ENCODE results near the gene DNAH2. TPM values are rescaled to one million over a fixed set of nuclear protein-coding genes. Genes with fewer than 3 reads are reported as not detected.

The DNAH2 gene
- total and polyA plus RNA-seq, 9 of the 15 experiments (the other 6 are each of a cell fraction or from before 2014, with no cell fraction given): 0.03 TPM; not detected in 8

DNA sequence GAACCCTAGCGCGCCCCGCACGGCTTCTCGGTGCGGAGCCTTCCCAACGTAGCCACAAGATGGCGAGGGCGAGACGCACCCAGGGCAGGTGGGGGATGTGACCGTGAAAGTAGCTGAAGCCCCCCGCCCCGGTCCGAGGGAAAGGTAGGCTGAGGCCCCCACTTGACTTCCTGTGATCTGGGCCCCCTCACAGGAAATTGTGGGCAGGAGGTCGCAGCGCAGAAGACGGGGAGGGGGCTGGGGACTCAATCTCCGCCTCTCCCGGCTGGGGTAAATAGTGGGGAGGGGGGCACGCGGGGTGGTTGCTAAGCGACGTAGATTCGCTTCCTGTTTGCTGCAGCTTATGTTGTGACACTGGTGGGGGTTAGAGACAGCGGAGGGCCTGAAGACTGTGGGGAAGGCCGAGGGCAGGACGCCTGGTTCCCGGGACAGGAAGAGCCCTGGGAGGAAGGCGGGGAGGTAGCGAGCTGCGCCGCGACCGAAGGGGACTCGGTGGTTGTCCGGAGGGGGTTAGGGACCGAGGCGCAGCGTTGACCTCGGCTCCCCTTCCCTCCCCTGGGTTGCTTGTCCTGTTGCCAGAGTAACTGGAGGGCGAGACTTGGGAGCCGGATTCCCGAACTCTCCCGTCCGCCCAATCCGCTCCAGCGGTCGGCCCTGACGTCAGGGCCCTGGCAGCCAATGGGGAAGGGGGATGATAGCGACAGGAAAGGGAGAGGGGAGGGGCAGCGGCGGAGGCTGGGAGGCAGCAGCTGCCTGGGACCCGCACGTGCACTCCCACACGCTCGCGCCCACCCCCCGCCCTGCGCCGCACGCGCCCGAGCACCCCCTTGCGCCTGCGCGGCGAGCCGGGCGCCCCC, 117.6 kb downstream of the DNAH2 start (continued):
- TF ChIP-seq, protein P1, sequence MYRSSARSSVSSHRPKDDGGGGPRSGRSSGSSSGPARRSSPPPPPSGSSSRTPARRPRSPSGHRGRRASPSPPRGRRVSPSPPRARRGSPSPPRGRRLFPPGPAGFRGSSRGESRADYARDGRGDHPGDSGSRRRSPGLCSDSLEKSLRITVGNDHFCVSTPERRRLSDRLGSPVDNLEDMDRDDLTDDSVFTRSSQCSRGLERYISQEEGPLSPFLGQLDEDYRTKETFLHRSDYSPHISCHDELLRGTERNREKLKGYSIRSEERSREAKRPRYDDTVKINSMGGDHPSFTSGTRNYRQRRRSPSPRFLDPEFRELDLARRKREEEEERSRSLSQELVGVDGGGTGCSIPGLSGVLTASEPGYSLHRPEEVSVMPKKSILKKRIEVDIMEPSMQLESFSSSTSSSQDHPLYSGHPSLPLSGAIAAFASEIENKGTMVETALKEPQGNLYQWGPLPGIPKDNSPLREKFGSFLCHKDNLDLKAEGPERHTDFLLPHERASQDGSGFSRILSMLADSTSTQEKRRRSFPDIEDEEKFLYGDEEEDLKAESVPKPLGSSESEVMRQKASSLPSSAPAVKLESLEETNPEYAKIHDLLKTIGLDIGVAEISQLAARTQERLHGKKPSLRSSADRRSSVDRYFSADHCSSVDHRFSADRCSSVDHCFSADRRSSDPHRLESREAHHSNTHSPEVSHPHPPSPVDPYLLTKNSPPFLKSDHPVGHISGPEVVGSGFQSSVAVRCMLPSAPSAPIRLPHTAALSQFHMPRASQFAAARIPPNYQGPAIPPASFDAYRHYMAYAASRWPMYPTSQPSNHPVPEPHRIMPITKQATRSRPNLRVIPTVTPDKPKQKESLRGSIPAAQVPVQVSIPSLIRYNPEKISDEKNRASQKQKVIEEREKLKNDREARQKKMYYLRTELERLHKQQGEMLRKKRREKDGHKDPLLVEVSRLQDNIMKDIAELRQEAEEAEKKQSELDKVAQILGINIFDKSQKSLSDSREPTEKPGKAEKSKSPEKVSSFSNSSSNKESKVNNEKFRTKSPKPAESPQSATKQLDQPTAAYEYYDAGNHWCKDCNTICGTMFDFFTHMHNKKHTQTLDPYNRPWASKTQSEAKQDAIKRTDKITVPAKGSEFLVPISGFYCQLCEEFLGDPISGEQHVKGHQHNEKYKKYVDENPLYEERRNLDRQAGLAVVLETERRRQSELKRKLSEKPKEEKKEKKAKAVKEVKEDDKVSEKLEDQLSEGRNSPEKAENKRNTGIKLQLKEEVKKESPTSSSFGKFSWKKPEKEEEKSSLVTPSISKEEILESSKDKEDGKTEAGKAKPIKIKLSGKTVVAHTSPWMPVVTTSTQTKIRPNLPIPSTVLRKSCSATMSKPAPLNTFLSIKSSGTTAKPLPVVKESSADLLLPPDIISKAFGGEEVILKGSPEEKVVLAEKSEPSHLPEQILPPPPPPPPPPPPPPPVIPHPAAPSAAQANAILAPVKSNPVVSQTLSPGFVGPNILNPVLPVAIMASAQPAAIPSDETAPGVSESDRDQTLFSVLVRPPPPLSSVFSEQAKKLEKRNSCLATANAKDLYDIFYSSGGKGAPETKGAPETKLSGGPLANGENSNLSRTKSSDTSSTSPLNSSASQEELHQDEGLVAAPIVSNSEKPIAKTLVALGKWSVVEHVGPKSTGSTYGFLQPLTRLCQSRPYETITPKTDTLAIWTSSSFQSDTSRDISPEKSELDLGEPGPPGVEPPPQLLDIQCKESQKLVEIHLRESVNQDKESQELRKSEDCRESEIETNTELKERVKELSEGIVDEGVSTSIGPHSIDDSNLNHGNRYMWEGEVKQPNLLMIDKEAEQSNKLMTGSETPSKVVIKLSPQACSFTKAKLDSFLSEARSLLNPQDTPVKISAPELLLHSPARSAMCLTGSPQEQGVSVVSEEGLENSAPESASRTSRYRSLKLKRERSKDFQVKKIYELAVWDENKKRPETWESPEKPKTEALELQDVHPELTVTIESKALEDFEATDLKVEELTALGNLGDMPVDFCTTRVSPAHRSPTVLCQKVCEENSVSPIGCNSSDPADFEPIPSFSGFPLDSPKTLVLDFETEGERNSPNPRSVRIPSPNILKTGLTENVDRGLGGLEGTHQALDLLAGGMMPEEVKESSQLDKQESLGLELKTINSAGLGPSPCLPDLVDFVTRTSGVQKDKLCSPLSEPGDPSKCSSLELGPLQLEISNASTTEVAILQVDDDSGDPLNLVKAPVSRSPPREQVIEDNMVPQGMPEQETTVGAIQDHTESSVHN (IDR thresholded peaks at IDR 0.05; ENCODE audit: borderline replicate concordance in 1 of 2, low read depth in 1 of 2): 0 out of 4 replicates have a peak, but pooled peaks of 1 of the 2 experiments have one; percentile 10
- TF ChIP-seq HDAC1 (IDR thresholded peaks at IDR 0.05): peak in 1 of 2 experiments; percentile 78; a peak in 2 of 4 replicates
- TF ChIP-seq E2F6 (IDR thresholded peaks at IDR 0.05; ENCODE audit: borderline replicate concordance in 1 of 2, extremely low read depth in 1 of 2, insufficient read depth in 1 of 2, insufficient read length in 1 of 2, low read depth in 1 of 2, low read length in 1 of 2, poor library complexity in 1 of 2, severe bottlenecking in 1 of 2): peak; percentile 33 to 81
- TF ChIP-seq AFF4 (CRISPR knock-in tag; IDR thresholded peaks at IDR 0.05): 0 out of 2 replicates have a peak, but pooled peaks have one; percentile 56
- peak; percentile 80 for TF ChIP-seq MAX (CRISPR knock-in tag; IDR thresholded peaks at IDR 0.05)
- TF ChIP-seq EP400 (IDR thresholded peaks at IDR 0.05): peak; percentile 24; the same call in 1 of the 2 replicates
- no peak for TF ChIP-seq MECOM (CRISPR knock-in tag; IDR thresholded peaks at IDR 0.05)
- TF ChIP-seq ZNF384 (IDR thresholded peaks at IDR 0.05; ENCODE audit: low read depth, low read length): no peak
- TF ChIP-seq ARID2 (IDR thresholded peaks at IDR 0.05): 0 out of 2 replicates have a peak, but pooled peaks have one; percentile 9
- TF ChIP-seq CSDE1 (IDR thresholded peaks at IDR 0.05): peak in 1 of 2 experiments; percentile 23; a peak in 1 of 4 replicates

All from K562 (cell line).